ENCODE data around the gene EAF1. TPM values are rescaled to one million over a fixed set of nuclear protein-coding genes. Genes with fewer than 3 reads are reported as not detected.
A peak's percentile ranks its signal among the peaks of the same experiment; 100 is the strongest.

EAF1 gene
- polyA plus RNA-seq, 3 donors: 9.0 to 44.0 (median 9.1) TPM

DNA sequence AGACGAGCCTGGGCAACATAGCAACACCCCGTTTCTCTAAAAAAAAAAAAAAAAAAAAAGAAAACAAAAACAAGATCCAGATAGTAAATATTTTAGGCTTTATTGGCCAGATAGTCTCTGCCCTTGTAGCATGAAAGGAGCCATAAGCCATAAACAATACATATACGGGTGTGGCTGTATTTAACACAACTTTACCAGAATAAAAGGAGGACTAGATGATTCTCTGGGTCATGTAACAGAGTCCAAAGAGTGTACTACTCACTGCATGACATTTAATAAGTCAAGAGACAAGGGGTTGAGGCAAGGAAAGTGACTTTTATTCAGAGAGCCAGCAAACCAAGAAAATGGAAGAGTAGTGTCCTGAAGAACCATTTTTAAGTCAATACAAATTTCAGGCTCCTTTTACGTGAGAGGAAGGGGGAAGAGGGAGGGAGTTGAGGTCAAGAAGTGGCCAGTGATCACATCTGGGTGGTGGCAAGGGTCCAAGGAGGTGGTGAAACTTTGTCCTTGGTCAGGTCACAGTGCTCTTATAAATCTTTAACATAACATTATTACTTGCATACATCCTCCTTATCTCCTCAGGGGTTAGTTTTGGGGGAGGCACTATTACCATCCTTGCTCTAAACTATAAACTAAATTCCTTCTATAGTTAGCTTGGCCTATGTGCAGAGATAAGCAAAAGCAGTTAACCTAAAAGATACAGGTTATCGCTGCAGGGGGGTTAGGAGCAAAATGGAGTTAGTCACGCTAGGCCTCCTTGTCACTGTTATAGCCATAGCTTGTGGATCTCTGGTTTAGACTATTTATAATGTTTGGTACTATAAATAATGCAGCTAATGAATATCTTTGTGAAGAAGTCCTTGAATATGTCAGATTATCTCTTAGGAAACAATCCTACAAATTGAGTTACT is 46.2 kb upstream of the EAF1 start:
- intact Hi-C loops (cut with micrococcal nuclease): no loop called here
- 92% methylated on average over 2 of the region's 6 CpGs for WGBS (ENCODE audit: insufficient coverage)
- no peak overlapping the region for H3K4me3 Mint-ChIP-seq
- Histone ChIP-seq H3K9me3 (replicated peaks in 1 of 2; ENCODE audit: control insufficient read depth in 1 of 2, insufficient read depth in 1 of 2, low read length in 2 of 2) (no peaks in the 10 kb centered on the region), H3K9ac (ENCODE audit: insufficient read depth, low read length, poor library complexity, severe bottlenecking) (no peak overlapping the region), H4K20me1 (ENCODE audit: insufficient read depth, low read length) (no peaks in the 10 kb centered on the region), H3K79me2 (ENCODE audit: insufficient read depth, low read length) (no peaks in the 10 kb centered on the region), H3K27me3 (ENCODE audit: control insufficient read depth in 2 of 2, insufficient read depth in 2 of 2, low read length in 2 of 2) (no peaks in the 10 kb centered on the region), H3K4me1 (ENCODE audit: control insufficient read depth in 1 of 2, insufficient read depth in 2 of 2, low read length in 2 of 2) (peaks cover 18 to 25% of the 10 kb centered on the region in 2 donors), H2AFZ (ENCODE audit: insufficient read depth, low read depth, low read length, poor library complexity, severe bottlenecking) (no peak overlapping the region), H3K36me3 (replicated peaks in 1 of 2; ENCODE audit: control insufficient read depth in 1 of 2, insufficient read depth in 2 of 2, low read length in 2 of 2) (no peaks in the 10 kb centered on the region), H3K27ac (ENCODE audit: low read depth in 1 of 2, low read length in 2 of 2) (no peak overlapping the region), H3K4me2 (replicated peaks; ENCODE audit: extremely low read depth, low read length, poor library complexity, severe bottlenecking) (no peak overlapping the region), H3K4me3 (replicated peaks in 1 of 3; ENCODE audit: low read depth in 2 of 3, low read length in 3 of 3) (no peak overlapping the region)
- peaks cover 0 to 5% (median 1%) of the 10 kb centered on the region in 7 donors for H3K9me3 Mint-ChIP-seq
- peaks cover 0 to 2% (median 1%) of the 10 kb centered on the region in 3 donors for H3K27me3 Mint-ChIP-seq (ENCODE audit: low read depth in 3 of 3)
- TF ChIP-seq, protein P1, sequence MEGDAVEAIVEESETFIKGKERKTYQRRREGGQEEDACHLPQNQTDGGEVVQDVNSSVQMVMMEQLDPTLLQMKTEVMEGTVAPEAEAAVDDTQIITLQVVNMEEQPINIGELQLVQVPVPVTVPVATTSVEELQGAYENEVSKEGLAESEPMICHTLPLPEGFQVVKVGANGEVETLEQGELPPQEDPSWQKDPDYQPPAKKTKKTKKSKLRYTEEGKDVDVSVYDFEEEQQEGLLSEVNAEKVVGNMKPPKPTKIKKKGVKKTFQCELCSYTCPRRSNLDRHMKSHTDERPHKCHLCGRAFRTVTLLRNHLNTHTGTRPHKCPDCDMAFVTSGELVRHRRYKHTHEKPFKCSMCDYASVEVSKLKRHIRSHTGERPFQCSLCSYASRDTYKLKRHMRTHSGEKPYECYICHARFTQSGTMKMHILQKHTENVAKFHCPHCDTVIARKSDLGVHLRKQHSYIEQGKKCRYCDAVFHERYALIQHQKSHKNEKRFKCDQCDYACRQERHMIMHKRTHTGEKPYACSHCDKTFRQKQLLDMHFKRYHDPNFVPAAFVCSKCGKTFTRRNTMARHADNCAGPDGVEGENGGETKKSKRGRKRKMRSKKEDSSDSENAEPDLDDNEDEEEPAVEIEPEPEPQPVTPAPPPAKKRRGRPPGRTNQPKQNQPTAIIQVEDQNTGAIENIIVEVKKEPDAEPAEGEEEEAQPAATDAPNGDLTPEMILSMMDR (IDR thresholded peaks at IDR 0.05): no peak
- no peak for DNase-seq
- H3K27ac Mint-ChIP-seq: peak overlapping the region in 2 of 7 donors; percentile 3 to 18
- H3K4me1 Mint-ChIP-seq: peaks cover 29% of the 10 kb centered on the region
- H3K36me3 Mint-ChIP-seq: no peaks in the 10 kb centered on the region

DNA sequence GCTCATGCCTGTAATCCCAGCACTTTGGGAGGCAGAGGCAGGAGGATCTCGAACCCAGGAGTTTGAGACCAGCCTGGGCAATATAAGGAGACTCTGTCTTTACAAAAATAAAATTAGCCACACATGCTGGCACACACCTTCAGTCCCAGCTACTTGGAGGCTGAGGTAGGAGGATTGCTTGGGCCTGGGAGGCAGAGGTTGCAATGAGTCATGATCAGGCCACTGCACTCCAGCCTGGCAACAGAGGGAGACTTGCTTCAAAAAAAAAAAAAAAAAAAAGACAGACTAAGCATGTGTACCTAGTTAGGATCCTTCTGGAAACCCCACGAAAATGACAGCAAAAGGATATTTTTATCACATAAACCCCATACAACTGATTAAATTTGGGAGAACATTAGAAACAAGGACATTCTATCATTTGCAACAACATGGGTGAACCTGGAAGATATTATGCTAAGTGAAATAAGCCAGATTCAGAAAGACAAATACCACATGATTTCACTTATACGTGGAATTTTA is 44.9 kb upstream of the EAF1 start:
- peaks cover 0 to 2% (median 1%) of the 10 kb centered on the region in 3 donors for H3K27me3 Mint-ChIP-seq (ENCODE audit: low read depth in 3 of 3)
- intact Hi-C loops (cut with micrococcal nuclease): no loop called here
- H3K36me3 Mint-ChIP-seq: no peaks in the 10 kb centered on the region
- H3K4me1 Mint-ChIP-seq: peaks cover 40% of the 10 kb centered on the region
- no peak overlapping the region for H3K4me3 Mint-ChIP-seq
- Histone ChIP-seq H4K20me1 (ENCODE audit: insufficient read depth, low read length) (no peaks in the 10 kb centered on the region), H3K4me3 (replicated peaks in 1 of 3; ENCODE audit: low read depth in 2 of 3, low read length in 3 of 3) (no peak overlapping the region), H3K4me1 (ENCODE audit: control insufficient read depth in 1 of 2, insufficient read depth in 2 of 2, low read length in 2 of 2) (peaks cover 26 to 31% of the 10 kb centered on the region in 2 donors), H3K36me3 (replicated peaks in 1 of 2; ENCODE audit: control insufficient read depth in 1 of 2, insufficient read depth in 2 of 2, low read length in 2 of 2) (no peaks in the 10 kb centered on the region), H3K9ac (ENCODE audit: insufficient read depth, low read length, poor library complexity, severe bottlenecking) (no peak overlapping the region), H3K27me3 (ENCODE audit: control insufficient read depth in 2 of 2, insufficient read depth in 2 of 2, low read length in 2 of 2) (no peaks in the 10 kb centered on the region), H2AFZ (ENCODE audit: insufficient read depth, low read depth, low read length, poor library complexity, severe bottlenecking) (no peak overlapping the region), H3K79me2 (ENCODE audit: insufficient read depth, low read length) (no peaks in the 10 kb centered on the region), H3K27ac (ENCODE audit: low read depth in 1 of 2, low read length in 2 of 2) (no peak overlapping the region), H3K4me2 (replicated peaks; ENCODE audit: extremely low read depth, low read length, poor library complexity, severe bottlenecking) (no peak overlapping the region), H3K9me3 (replicated peaks in 1 of 2; ENCODE audit: control insufficient read depth in 1 of 2, insufficient read depth in 1 of 2, low read length in 2 of 2) (no peaks in the 10 kb centered on the region)
- WGBS (ENCODE audit: insufficient coverage): no CpG with 5 or more reads among the region's 3 CpGs
- peak overlapping the region in 1 of 7 donors; percentile 13 for H3K27ac Mint-ChIP-seq
- DNase-seq: no peak
- TF ChIP-seq, protein P1 (IDR thresholded peaks at IDR 0.05): no peak
- peaks cover 0 to 7% (median 3%) of the 10 kb centered on the region in 7 donors for H3K9me3 Mint-ChIP-seq

Measured in CD14-positive monocyte (primary cell).